GM19467 (cell line): Measurements from ENCODE around the gene MACF1.

ENCODE experiments used
- ATAC-seq: cut with Tn5 transposase; IDR thresholded peaks from one replicate; pipeline ENCODE4 v1.9.1; 2021; ENCODE audit warnings: mild to moderate bottlenecking, moderate library complexity; ENCODE audit not compliant: unreplicated experiment

MACF1 gene

GRCh38 chr1:39213511-39214002 lies 9.1 kb downstream of the MACF1 start:
- ATAC-seq: no peak

- no peak for ATAC-seq
Measured at GRCh38 chr1:39214021-39214713, 9.7 kb downstream of the MACF1 start.

- no peak for ATAC-seq
Measured at GRCh38 chr1:39214714-39214997, 10.2 kb downstream of the MACF1 start.

GRCh38 chr1:39214998-39215873 lies 10.7 kb downstream of the MACF1 start:
- ATAC-seq: peak; percentile 49

GRCh38 chr1:39216771-39217170 lies 12.3 kb downstream of the MACF1 start:
- ATAC-seq: no peak

GRCh38 chr1:39220891-39221870 lies 16.7 kb downstream of the MACF1 start:
- ATAC-seq: no peak

- no peak for ATAC-seq
Measured at GRCh38 chr1:39224295-39224829, 19.9 kb downstream of the MACF1 start.

GRCh38 chr1:39226836-39227235 lies 22.3 kb downstream of the MACF1 start:
- ATAC-seq: no peak

- ATAC-seq: no peak
Measured at GRCh38 chr1:39228252-39228651, 23.8 kb downstream of the MACF1 start.

- ATAC-seq: no peak
Measured at GRCh38 chr1:39229504-39229903, 25.0 kb downstream of the MACF1 start.

GRCh38 chr1:39230261-39231190 lies 26.0 kb downstream of the MACF1 start:
- no peak for ATAC-seq

GRCh38 chr1:39236971-39237370 lies 32.5 kb downstream of the MACF1 start:
- no peak for ATAC-seq

- no peak for ATAC-seq
Measured at GRCh38 chr1:39238476-39238875, 34.0 kb downstream of the MACF1 start.

- ATAC-seq: no peak
Measured at GRCh38 chr1:39239968-39240367, 35.5 kb downstream of the MACF1 start.

GRCh38 chr1:39243302-39243701 lies 38.8 kb downstream of the MACF1 start:
- no peak for ATAC-seq

GRCh38 chr1:39250460-39251240 lies 46.2 kb downstream of the MACF1 start:
- no peak for ATAC-seq

GRCh38 chr1:39255222-39255621 lies 50.7 kb downstream of the MACF1 start:
- ATAC-seq: no peak

GRCh38 chr1:39258146-39258924 lies 53.8 kb downstream of the MACF1 start:
- ATAC-seq: no peak
